HEK293T (cell line): ENCODE results near the gene RNF114.

Experiments
- CTBP1 ChIP-seq: fragments of 450-650 bp; IDR thresholded peaks from 2 replicates; pipeline ENCODE4 v1.6.1; 2016; ENCODE audit warnings: borderline replicate concordance
- FOXK2 ChIP-seq: fragments of 450-650 bp; IDR thresholded peaks from 2 replicates; pipeline ENCODE4 v1.6.1; 2016; ENCODE audit warnings: mild to moderate bottlenecking
- FOXM1 ChIP-seq: fragments of 450-650 bp; IDR thresholded peaks from 2 replicates; pipeline ENCODE4 v1.6.1; 2017; ENCODE audit warnings: mild to moderate bottlenecking, borderline replicate concordance
- HDGF ChIP-seq: fragments of 450-650 bp; IDR thresholded peaks from 2 replicates; pipeline ENCODE4 v1.6.1; 2017; ENCODE audit warnings: antibody characterized with exemption, borderline replicate concordance
- L3MBTL2 ChIP-seq: fragments of 450-650 bp; conservative IDR thresholded peaks from 2 replicates; pipeline ENCODE4 v1.6.1; 2016; ENCODE audit warnings: mild to moderate bottlenecking
- NFRKB ChIP-seq: fragments of 450-650 bp; IDR thresholded peaks from 2 replicates; pipeline ENCODE4 v1.6.1; 2016; ENCODE audit warnings: mild to moderate bottlenecking, moderate library complexity
- SP1 ChIP-seq: fragments of 450-650 bp; IDR thresholded peaks from 2 replicates; pipeline ENCODE4 v1.6.1; 2017
- SUZ12 ChIP-seq: fragments of 450-650 bp; IDR thresholded peaks from 2 replicates; pipeline ENCODE4 v1.6.1; 2016; ENCODE audit warnings: mild to moderate bottlenecking

DNA sequence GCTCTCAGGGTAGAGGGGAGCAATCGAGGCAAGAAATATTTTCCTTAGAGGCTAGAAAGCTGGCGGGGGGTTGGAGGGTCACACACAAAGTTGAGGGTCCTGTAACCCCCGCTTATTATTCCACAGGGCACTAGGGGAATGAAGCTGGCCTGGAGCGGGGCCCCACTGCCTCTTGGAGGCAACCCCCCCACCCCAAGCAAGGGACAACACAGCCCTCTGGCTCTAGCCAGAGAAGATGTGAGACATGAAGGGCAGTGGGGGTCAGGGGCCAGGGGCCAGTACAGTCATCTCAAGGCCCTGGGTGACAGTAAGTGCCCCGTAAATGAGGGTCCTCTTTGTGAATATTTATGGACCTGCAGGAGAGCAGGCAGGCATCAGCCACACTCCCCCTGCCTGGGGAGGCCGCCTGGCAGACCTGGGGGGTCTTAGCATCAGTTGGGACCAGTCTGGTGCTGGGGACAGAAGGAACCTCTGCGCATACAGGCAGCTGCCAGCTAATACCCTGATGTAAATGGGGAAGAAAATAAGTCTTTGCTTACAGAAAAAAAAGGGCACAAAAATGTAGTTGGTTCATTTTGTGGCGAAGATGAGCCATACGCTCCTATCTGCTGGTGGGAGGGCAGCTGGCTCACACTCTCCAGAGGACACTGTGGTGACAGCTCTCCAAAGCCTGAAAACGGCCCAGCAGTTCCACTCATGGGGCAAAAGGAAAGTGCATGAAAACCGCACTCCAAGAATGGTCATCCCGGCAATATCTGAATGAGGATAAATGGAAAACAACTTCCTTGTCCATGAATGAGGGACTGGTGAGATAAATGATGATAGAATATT, 42.7 kb upstream of the RNF114 start:
- TF ChIP-seq NFRKB (no peak), HDGF (no peak), FOXK2 (no peak), SUZ12 (no peak), FOXM1 (no peak), SP1 (no peak), CTBP1 (no peak), L3MBTL2 (no peak)
